Loucy (cell line): Measurements from ENCODE around the gene MAGEA2.
"Not testable (repeated sequence)": the region's sequence is repeated elsewhere in the genome, so short reads cannot be mapped to it uniquely, and the experiment has no call there.

Source experiments
- H2AFZ ChIP-seq: fragments of 200-600 bp; sonication (generic); 2 replicates; pipeline ENCODE4 v1.6.0; 2016; ENCODE audit warnings: antibody characterized with exemption, mild to moderate bottlenecking, low read length, moderate library complexity
- H3F3A ChIP-seq: fragments of 200-600 bp; 2 replicates; pipeline ENCODE4 v1.6.0; 2016; ENCODE audit warnings: antibody characterized with exemption, low read depth, mild to moderate bottlenecking
- H3K27me3 ChIP-seq: fragments of 200-600 bp; sonication (generic); 2 replicates; pipeline ENCODE4 v1.6.1; 2014; ENCODE audit warnings: low read length, mild to moderate bottlenecking; ENCODE audit not compliant: insufficient read depth, poor library complexity, severe bottlenecking
- H3K36me3 ChIP-seq: fragments of 200-600 bp; sonication (generic); 2 replicates; pipeline ENCODE4 v1.6.1; 2016; ENCODE audit warnings: low read length; ENCODE audit not compliant: insufficient read depth
- H3K4me1 ChIP-seq: fragments of 200-600 bp; sonication (generic); 2 replicates; pipeline ENCODE4 v1.5.1; 2014; ENCODE audit warnings: low read length, mild to moderate bottlenecking; ENCODE audit not compliant: insufficient read depth, poor library complexity, severe bottlenecking
- H3K4me2 ChIP-seq: fragments of 200-600 bp; sonication (generic); 2 replicates; pipeline ENCODE4 v1.6.0; 2014; ENCODE audit warnings: antibody characterized with exemption, low read length, low read depth, mild to moderate bottlenecking; ENCODE audit not compliant: poor library complexity, severe bottlenecking
- H3K4me3 ChIP-seq: fragments of 200-600 bp; sonication (generic); 2 replicates; pipeline ENCODE4 v1.5.1; 2014; ENCODE audit warnings: low read length, mild to moderate bottlenecking, mixed read lengths; ENCODE audit not compliant: poor library complexity, severe bottlenecking
- H3K79me2 ChIP-seq: fragments of 200-600 bp; sonication (generic); 2 replicates; pipeline ENCODE4 v1.6.1; 2014; ENCODE audit warnings: low read length; ENCODE audit not compliant: insufficient read depth
- H3K9ac ChIP-seq: fragments of 200-600 bp; sonication (generic); 2 replicates; pipeline ENCODE4 v1.6.0; 2014; ENCODE audit warnings: mild to moderate bottlenecking, low read depth, low read length, moderate library complexity; ENCODE audit not compliant: poor library complexity, severe bottlenecking
- H3K9me2 ChIP-seq: fragments of 200-600 bp; sonication (generic); replicated peaks from 2 replicates; pipeline ENCODE4 v1.6.1; 2016; ENCODE audit warnings: low read depth, low read length, mixed read lengths
- H3K9me3 ChIP-seq: fragments of 200-600 bp; sonication (generic); 2 replicates; pipeline ENCODE4 v1.6.1; 2014; ENCODE audit warnings: mild to moderate bottlenecking, antibody characterized with exemption, low read length, low read depth; ENCODE audit not compliant: insufficient read depth
- H4K20me1 ChIP-seq: fragments of 200-600 bp; sonication (generic); 2 replicates; pipeline ENCODE4 v1.6.0; 2014; ENCODE audit warnings: antibody characterized with exemption, low read length, mild to moderate bottlenecking; ENCODE audit not compliant: insufficient read depth, poor library complexity, severe bottlenecking
- CTCF ChIP-seq: fragments of 200-600 bp; sonication (generic); conservative IDR thresholded peaks from 2 replicates; pipeline ENCODE4 v1.5.1; 2014; ENCODE audit warnings: mild to moderate bottlenecking, antibody characterized with exemption, low read length
- EZH2phosphoT487 ChIP-seq: fragments of 200-600 bp; IDR thresholded peaks from 2 replicates; pipeline ENCODE4 v1.6.1; 2018; ENCODE audit warnings: antibody characterized with exemption, mild to moderate bottlenecking, moderate library complexity, borderline replicate concordance

Gene MAGEA2

GRCh38 chrX:152735860-152736511 is 17.7 kb downstream of the MAGEA2 start:
- Histone ChIP-seq H3K4me3 (no peak overlapping the region), H3K27me3 (no peaks in the 10 kb centered on the region), H4K20me1 (no peaks in the 10 kb centered on the region), H3K9me3 (no peaks in the 10 kb centered on the region), H3K9ac (no peak overlapping the region), H3F3A (no peaks in the 10 kb centered on the region), H3K79me2 (no peaks in the 10 kb centered on the region), H3K4me2 (no peak overlapping the region), H3K4me1 (no peaks in the 10 kb centered on the region), H3K36me3 (no peaks in the 10 kb centered on the region), H2AFZ (no peak overlapping the region), H3K9me2 (no peaks in the 10 kb centered on the region)
- TF ChIP-seq EZH2phosphoT487 (no peak), CTCF (no peak)

- H3K9ac ChIP-seq = no peak overlapping the region
- no peaks in the 10 kb centered on the region for H3K9me2 ChIP-seq
- H3K36me3 ChIP-seq = no peaks in the 10 kb centered on the region
- H3K9me3 ChIP-seq = no peaks in the 10 kb centered on the region
- no peaks in the 10 kb centered on the region for H3K27me3 ChIP-seq
- no peak overlapping the region for H3K4me3 ChIP-seq
- no peak for TF ChIP-seq CTCF
- no peak for TF ChIP-seq EZH2phosphoT487
- H4K20me1 ChIP-seq = no peaks in the 10 kb centered on the region
- no peak overlapping the region for H2AFZ ChIP-seq
- H3F3A ChIP-seq = no peaks in the 10 kb centered on the region
- H3K79me2 ChIP-seq = no peaks in the 10 kb centered on the region
- H3K4me1 ChIP-seq = no peaks in the 10 kb centered on the region
- no peak overlapping the region for H3K4me2 ChIP-seq
These were observed 18.5 kb downstream of the MAGEA2 start for GRCh38 chrX:152735101-152735500.

- not testable (repeated sequence) for H3K4me2 ChIP-seq, H3K4me3 ChIP-seq, H3K79me2 ChIP-seq, H3K36me3 ChIP-seq, H2AFZ ChIP-seq, H3K27me3 ChIP-seq, H3K9ac ChIP-seq, H3K4me1 ChIP-seq, H3F3A ChIP-seq, H3K9me3 ChIP-seq, H3K9me2 ChIP-seq, H4K20me1 ChIP-seq
These were observed 19.3 kb downstream of the MAGEA2 start for GRCh38 chrX:152734143-152734858.
